Stimulated activated CD8-positive, alpha-beta memory T cell treated with anti-CD3 and anti-CD28 coated beads, Interleukin-7, amount 100 ng/mL, for 48 hours (primary cell): ENCODE results near the gene ANO9.
"Not testable (repeated sequence)": the region's sequence is repeated elsewhere in the genome, so short reads cannot be mapped to it uniquely, and the experiment has no call there.

Experiments used
- DNase-seq, 2 donors: peaks; one replicate each; pipeline ENCODE4 v3.0.0-alpha.2; 2020; ENCODE audit warnings: low read depth in 1 of 2; ENCODE audit errors: extremely low read depth in 1 of 2

ANO9 gene

DNA sequence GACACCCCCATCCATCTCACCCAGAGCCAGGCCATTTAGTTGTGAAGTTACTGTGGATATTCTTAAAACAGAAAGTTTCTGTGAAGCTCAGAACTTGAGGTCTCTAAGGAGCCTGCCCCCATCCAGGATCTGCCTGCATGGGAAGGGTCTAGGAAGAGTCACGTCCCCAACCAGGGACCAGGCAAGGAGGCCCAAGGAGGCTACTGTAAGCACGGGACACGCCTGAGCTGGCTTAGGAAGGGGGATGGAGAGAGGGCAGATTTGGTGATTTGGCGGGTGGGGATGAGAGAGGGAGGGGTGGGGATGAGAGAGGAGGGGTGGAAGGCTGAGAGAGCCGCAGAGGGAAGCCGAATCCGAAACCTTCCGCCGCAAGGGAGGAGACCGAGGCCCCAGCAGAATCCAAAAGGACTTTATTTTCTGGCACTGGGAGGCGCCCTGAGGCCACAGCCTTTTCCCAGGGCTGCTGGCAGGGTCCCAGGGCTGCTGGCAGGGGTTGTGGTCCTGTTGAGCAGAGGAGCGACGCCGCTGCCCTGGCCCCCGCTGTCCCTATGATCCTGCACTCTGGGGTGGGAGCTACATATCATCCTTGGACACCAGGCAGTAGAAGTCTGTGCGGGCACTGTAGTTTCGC, 36.4 kb downstream of the ANO9 start:
- no peak for DNase-seq

DNA sequence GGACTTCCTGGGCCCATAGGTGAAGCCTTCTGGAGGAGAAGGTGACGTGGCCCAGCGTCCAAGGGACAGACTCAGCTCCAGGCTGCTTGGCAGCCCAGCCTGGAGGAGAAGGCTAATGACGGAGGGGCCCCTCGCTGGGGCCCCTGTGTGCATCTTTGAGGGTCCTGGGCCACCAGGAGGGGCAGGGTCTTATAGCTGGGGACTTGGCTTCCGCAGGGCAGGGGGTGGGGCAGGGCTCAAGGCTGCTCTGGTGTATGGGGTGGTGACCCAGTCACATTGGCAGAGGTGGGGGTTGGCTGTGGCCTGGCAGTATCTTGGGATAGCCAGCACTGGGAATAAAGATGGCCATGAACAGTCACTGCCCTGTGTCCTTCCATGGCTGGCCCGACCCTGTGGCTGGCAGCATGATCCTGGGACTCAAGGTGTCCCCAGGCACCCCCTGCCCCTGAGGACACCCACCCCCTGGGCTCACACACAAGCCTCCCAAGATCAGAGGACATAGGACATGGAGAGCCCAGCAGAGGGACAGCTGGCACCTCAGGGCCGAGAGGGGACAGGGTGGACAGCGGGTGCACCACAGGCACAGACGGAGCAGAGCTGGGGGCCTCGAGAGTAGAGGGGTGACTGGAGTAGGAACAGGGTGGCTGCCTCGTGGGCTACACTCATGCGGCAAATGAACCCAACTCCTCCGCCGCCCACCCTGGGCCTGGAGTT, 37.1 kb downstream of the ANO9 start:
- DNase-seq: no peak

DNA sequence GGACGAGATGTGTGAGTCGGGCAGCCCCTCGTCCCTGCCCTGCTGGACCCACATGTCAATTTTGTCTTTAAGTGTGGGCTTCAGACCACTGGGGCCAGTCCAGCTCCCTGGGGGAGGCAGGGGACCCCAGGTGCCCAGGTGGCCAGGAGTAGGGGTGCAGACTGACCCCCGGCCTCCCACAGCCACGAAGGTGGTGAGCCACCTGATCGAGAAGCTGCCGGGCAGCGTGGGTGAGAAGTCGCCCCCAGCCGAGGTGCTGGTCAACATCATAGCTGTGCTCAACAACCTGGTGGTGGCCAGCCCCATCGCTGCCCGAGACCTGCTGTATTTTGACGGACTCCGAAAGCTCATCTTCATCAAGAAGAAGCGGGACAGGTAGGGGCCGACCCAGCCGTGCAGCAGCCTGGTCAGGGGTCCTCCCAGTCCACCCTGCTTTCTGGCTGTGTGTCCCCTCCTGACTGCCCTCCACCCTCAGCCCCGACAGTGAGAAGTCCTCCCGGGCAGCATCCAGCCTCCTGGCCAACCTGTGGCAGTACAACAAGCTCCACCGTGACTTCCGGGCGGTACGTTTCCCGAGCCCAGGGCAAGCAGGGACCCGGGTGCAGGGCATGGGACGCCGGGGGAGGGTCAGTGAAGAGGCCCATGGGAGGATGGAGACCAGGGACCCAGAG, 37.9 kb downstream of the ANO9 start:
- no peak for DNase-seq

DNA sequence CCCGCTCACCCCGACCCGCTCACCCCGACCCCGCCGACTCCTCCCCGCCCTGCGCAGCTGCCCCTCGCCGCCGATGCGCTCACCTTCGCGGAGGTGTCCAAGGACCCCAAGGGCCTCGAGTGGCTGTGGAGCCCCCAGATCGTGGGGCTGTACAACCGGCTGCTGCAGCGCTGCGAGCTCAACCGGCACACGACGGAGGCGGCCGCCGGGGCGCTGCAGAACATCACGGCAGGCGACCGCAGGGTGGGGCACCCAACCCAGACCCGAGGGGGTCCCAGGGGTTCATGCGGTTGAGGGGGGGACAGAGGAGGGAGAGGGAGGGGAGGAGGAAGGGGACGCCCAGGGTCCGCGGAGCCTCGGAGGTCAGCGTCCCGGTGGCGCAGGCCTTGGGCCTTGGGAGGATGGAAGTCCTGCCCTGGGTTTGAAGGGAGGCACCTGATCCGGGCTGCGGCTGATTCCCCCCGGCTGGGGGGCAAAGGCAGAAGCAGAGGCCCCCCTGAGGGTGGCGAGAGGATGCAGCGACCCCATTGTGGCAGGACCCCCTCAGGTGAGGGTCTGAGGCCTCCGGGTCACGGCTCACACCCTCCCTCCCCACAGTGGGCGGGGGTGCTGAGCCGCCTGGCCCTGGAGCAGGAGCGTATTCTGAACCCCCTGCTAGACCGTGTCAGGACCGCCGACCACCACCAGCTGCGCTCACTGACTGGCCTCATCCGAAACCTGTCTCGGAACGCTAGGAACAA, 38.6 kb downstream of the ANO9 start:
- DNase-seq: no peak

DNA sequence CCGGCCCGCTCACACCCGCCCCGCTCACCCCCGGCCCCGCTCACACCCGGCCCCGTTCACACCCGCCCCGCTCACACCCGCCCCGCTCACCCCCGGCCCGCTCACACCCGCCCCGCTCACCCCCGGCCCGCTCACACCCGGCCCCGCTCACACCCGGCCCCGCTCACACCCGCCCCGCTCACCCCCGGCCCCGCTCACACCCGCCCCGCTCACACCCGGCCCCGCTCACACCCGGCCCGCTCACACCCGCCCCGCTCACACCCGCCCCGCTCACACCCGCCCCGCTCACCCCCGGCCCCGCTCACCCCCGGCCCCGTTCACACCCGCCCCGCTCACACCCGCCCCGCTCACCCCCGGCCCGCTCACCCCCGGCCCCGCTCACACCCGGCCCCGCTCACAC, 40.6 kb downstream of the ANO9 start:
- DNase-seq: not testable (repeated sequence)

DNA sequence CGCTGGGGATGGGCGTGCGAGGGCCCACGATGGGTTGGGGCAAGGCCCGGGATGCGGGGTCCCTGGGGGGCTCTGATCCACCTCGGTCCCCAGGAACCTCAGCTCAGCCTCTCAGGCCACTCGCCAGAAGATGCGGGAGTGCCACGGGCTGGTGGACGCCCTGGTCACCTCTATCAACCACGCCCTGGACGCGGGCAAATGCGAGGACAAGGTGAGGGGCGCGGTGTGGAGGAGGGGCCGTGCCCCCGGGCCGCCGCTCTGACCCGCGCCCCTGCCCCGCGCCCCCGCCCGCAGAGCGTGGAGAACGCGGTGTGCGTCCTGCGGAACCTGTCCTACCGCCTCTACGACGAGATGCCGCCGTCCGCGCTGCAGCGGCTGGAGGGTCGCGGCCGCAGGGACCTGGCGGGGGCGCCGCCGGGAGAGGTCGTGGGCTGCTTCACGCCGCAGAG, 41.5 kb downstream of the ANO9 start:
- no peak for DNase-seq

DNA sequence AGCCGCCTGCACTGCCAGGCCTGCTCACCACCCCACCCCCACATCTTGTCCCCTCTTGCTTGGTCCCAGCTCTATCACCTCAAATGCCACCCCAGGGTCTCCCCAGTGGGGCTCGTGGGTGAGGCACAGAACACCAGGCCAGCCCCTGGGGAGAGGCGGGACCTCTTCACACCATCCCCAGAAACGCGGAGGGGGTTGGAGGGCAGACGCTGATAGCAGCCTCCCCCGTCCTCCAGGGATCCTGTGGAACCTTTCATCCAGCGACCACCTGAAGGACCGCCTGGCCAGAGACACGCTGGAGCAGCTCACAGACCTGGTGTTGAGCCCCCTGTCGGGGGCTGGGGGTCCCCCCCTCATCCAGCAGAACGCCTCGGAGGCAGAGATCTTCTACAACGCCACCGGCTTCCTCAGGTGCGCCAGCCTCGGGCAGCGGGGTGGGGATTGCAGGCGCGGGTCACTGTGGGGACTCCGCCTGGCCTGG, 42.0 kb downstream of the ANO9 start:
- DNase-seq: no peak

DNA sequence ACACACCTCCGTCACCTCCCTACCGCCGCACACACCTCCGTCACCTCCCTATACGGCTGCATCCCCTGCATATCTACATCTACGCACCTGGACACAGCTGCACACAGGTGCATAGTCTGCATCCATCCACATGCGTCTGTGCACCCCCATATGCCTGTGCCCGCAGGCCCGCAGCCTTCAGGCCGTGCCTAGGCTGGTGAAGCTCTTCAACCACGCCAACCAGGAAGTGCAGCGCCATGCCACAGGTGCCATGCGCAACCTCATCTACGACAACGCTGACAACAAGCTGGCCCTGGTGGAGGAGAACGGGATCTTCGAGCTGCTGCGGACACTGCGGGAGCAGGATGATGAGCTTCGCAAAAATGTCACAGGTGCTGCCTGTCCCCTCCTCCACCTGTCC, 43.0 kb downstream of the ANO9 start:
- DNase-seq: no peak

DNA sequence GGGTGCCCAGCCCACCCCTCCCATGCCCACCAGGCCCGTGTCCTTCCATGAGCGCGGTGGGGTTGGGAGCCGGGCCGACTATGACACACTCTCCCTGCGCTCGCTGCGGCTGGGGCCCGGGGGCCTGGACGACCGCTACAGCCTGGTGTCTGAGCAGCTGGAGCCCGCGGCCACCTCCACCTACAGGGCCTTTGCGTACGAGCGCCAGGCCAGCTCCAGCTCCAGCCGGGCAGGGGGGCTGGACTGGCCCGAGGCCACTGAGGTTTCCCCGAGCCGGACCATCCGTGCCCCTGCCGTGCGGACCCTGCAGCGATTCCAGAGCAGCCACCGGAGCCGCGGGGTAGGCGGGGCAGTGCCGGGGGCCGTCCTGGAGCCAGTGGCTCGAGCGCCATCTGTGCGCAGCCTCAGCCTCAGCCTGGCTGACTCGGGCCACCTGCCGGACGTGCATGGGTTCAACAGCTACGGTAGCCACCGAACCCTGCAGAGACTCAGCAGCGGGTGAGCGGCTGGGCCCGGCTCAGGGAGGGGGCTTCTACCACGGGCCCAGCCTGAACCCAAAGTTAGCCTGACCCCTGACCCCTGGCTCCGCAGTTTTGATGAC, 44.8 kb downstream of the ANO9 start:
- no peak for DNase-seq

DNA sequence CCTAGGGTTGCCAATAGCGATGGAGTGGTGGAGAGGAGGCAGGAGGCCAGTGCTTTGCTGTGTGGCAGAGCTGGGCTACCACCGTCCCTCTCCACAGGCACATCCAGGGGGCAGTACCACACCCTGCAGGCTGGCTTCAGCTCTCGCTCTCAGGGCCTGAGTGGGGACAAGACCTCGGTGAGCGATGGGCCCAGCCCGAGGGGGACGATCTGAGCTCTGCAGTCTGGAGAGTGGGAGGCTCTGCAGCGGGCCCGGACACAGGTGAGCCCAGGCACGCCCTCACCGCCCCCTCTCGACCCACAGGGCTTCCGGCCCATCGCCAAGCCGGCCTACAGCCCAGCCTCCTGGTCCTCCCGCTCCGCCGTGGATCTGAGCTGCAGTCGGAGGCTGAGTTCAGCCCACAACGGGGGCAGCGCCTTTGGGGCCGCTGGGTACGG, 45.3 kb downstream of the ANO9 start:
- DNase-seq: no peak

DNA sequence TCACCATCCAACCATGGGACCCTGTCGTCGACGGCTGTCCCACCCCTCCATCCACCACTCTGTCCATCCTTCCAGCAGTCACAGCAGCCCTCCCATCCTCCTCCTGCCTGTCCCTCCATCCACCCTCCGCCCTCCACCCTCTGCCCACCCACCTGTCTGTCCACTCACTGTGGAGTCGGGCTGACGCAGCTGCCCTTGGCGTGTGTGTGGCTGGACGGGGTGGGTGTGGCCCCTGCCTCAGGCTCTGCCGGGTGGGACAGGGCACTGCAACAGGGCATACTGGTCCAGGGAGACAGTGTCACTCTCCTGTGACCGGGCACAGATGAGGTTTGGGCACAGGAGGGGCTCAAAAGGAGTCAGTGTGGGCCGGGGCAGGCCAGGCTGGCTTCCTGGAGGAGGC, 45.9 kb downstream of the ANO9 start:
- DNase-seq: no peak

DNA sequence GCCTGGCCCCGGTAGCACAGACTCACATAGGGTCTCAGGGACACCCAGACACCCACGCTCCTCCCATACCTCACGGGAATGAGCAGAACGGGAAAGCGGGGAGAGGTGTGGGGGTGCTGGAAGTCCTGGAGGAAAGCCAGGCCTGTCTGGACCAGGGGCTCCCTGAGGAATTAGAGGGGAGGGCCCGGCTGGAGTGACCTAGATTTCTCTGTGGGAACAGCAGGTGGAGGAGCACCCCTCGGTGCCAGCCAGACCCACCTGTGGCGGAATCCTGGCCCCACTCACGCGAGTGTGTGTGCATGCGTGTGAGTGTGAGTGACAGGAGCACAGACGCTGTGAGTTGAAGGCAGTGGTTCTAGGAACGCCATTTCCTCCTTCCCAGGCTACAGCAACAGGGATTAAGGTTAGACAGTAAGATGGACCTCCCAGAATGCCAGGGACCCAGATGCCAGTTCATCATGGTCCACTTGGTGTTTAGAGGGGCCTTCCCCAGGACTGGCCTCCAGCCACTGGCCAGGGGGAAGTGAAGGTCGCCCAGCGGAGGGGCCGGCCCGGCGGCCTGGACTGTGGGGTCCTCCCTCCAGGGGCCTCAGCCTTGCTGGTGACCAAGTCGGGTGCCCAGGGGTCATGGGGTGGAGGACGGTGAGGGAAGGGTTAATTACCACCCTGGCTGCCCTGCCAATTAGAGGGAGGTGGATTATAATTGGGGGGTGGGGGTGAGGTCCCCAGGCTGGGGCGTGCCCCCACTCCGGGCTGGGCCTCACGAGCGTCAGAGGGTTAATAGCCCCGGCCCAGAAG, 46.8 kb downstream of the ANO9 start:
- DNase-seq: no peak

DNA sequence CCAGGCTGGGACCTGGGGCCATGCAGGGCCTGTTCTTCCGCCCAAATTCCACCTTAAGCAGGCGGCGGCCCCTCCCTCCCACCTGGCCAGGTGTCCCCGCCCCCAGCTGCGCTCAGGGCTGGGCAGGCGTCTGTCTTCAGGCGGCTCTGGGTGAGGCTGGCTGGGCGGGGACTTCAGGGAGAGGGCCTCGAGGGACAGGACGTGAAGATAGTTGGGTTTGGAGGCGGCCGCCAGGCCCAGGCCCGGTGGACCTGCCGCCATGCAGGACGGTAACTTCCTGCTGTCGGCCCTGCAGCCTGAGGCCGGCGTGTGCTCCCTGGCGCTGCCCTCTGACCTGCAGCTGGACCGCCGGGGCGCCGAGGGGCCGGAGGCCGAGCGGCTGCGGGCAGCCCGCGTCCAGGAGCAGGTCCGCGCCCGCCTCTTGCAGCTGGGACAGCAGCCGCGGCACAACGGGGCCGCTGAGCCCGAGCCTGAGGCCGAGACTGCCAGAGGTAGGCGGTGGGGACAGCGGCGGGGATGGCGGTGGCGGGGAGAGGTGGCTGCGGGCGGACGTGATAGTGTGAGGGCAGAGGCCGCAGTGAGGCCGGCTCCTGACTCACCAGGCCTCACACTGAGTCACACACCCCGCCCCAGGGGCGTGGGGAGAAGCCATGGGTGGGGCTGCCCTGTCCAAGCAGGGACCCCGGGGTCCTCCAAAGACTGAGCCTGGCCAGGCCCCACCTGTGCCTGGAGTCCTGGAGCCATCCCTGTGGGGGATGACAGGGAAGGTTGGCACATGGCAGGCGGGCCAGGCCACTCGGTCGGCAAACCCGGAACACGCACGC, 47.6 kb downstream of the ANO9 start, which contains the start of gene PKP3:
PKP3 (plus strand) TSS at position 176 of the 824 bp plus-strand sequence; CDS start at position 260, 84 bp downstream.
- DNase-seq: no peak

DNA sequence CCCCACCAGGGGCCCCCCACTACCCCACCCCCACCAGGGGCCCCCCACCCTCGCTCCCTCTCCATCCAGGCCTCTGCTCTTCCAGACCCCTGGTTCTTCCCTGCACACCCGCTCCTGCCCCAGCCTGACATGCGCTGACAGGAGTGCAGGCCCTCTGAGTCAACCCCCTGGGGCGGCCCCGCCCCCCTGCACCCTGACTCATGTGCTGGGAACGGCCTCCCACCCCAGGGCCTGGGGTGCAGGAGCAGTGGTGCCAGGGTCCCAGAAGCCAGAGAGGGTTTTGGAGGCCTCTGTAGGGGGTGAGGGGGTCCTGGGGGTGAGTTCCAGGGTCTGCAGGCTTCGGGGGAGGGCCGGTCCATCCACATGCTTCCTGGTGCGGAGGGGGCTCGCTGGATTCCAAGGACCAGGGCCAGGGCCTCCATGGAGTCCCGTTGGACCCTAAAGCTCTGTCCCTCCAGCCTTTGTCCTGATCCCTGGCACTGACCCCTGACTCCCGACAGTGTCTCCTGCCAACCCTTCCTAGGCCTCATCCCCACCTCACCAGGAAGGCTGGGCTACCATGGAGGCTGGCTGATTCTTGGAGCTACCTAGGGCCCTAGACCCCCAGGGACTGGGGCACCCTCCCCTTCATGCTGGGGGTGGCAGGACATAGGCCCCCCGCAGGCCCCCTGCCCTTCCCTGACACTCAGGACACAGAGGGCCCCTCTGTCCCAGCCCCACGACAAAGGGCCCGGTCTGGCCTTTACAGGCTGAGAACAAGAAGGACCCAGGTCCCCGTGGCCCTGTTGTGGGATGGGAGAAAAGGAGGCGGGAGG, 48.4 kb downstream of the ANO9 start:
- no peak for DNase-seq

DNA sequence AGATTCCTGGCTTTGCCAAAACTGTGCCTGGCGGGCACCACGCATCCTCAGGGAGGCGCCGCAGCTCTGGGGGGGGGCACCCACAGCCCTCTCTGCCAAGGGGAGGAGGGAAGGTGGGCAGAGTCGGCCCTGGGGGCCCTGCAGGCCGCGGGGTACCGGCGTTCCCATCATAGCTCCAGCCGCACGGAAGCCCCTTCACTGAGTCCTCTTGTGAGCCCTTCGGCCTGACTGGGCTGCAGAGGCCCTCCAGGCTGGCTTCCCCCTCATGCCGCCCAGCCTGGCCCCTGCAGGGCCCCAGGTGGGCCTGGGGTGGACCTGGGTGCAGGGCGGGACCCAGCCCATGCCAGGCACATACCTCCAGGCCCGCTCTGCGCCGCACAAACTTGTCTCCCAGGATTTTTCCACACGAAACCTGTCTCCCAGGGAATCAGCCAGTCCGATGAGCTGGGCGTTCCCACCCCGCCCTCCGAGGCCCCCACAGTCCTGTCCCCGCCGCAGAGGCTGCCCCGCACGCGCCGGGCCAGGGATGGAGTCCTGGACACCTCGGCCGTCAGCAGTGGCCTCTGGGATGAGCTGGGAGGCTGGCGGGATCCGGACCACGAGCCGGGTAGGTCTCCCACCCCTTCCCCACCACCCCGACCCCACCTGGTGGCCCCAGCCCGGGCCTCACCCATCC, 49.6 kb downstream of the ANO9 start:
- no peak for DNase-seq

DNA sequence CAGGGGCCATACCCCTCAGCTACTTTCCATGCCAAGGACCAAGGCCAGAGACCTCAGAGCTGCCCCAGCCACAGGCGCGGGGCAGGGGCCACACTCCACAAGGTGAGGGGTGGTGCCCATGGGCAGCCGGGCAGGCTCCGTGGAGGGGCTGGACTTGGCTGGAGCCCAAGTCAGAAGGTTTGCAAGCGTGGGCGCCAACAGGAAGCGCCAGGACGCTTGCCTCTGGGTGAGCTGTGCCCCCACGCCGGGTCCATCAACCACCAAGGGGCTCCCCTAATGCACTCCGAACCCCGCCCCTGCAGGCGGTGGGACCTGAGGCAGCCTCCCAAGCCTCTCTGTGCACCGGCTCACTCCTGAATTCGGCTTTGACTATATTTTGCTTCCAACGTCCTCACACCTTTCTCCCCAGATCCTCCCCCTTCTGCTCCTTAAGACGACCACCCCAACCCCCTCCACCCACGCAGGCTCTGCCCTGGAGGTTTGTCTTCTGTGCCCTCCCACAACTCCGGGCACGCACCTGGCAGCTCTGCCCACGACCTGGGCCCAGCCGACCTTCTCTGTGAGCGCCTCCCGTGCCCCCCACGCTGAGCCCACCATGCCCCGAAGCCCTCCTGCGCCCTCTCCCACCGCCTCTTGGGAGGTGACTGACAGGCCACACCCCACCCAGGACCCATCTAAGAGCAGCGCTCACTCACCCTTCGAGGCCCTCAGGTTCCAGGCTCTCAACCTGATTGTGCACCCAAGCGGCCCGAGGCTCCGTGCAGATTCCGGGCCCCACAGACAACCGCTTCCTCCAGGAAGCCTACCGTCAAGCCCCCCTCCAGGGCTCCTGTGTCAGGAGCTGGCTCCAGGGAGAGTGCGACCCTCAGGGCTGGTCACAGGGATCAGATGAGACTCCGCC, 50.4 kb downstream of the ANO9 start:
- DNase-seq: no peak

DNA sequence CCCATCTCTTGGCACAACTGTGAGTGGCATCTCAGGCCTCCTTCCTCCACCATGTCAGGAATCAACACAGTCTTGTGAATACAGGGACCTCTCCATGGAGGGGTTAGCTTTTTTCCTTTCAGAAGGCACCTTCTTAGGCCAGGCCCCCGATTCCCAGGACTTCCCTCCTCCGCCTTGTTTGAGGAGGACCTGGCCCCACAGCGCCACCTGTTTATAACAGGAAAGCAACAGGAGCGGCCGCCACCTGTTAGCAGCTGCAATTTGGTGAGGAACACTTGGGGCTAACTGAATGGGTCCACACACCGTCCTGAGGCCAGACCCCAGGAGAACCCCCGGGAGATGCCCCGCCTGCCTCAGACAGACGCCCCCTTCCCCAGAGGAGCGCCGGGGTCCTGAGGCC, 51.6 kb downstream of the ANO9 start:
- no peak for DNase-seq
